Thyroid gland (tissue), 4 donors: Measurements from ENCODE around the gene LRRC4C. TPM values are rescaled to one million over a fixed set of nuclear protein-coding genes. Genes with fewer than 3 reads are reported as not detected.

Source experiments
- DNase-seq, 2 donors: peaks; one replicate each; pipeline ENCODE4 v3.0.0-alpha.2; 2019
- H3K27ac ChIP-seq, 3 donors: fragments of 200-600 bp; sonication (generic); 1 replicate in 2 of 3; 2 replicates in 1 of 3; pipeline ENCODE4 v1.5.1; 2016 to 2019; ENCODE audit warnings: mild to moderate bottlenecking in 1 of 3, moderate library complexity in 1 of 3
- H3K27me3 ChIP-seq: fragments of 200-600 bp; sonication (generic); one replicate; pipeline ENCODE4 v1.5.1; 2019
- H3K36me3 ChIP-seq, 2 donors: fragments of 200-600 bp; sonication (generic); one replicate each; pipeline ENCODE4 v1.5.1; 2016 to 2019
- H3K4me1 ChIP-seq, 2 donors: fragments of 200-600 bp; sonication (generic); one replicate each; pipeline ENCODE4 v1.5.1; 2017 to 2019
- H3K4me3 ChIP-seq, 3 donors: fragments of 200-600 bp; sonication (generic); replicated peaks in 1 of 3; 1 replicate in 2 of 3; 2 replicates in 1 of 3; pipeline ENCODE4 v1.5.1; 2016; ENCODE audit warnings: mild to moderate bottlenecking in 1 of 3
- H3K9me3 ChIP-seq: fragments of 200-600 bp; sonication (generic); one replicate; pipeline ENCODE4 v1.5.1; 2017
- POLR2A ChIP-seq, 2 donors: fragments of 450-650 bp; IDR thresholded peaks; one replicate each; pipeline ENCODE4 v1.6.1; 2017; ENCODE audit warnings: antibody characterized with exemption in 2 of 2, mild to moderate bottlenecking in 2 of 2, moderate library complexity in 1 of 2
- WGBS, 2 donors: methylation state at CpG; one replicate each; pipeline ENCODE4 v1.1.5; 2017; 5-methylcytosine and 5-hydroxymethylcytosine counted together
- intact Hi-C: fragments of 100-400 bp; cut with DNase I; formaldehyde crosslinking; loops from one replicate; pipeline ENCODE4 v1.15.1; 2023
- total RNA-seq, 4 donors: library from RNA; depleted of rRNA; stranded (reverse); fragments of >200 nt; gene quantifications; one replicate each; pipeline ENCODE4 v1.2.3, GENCODE V29; 2016
- TF ChIP-seq, protein P1 (sequence below), 6 experiments: fragments of 200-600 bp in 3 of 6; fragments of 450-650 bp in 3 of 6; sonication (generic) in 3 of 6; IDR thresholded peaks; one replicate each; pipeline ENCODE4 v1.5.1; 2016 to 2019; ENCODE audit warnings: antibody characterized with exemption in 6 of 6, mild to moderate bottlenecking in 2 of 6, inconsistent platforms in 1 of 6, moderate library complexity in 1 of 6

Gene LRRC4C
- total RNA-seq, 4 donors from 2014 or later, result 4.6 to 13.9 (median 7.8) TPM

DNA sequence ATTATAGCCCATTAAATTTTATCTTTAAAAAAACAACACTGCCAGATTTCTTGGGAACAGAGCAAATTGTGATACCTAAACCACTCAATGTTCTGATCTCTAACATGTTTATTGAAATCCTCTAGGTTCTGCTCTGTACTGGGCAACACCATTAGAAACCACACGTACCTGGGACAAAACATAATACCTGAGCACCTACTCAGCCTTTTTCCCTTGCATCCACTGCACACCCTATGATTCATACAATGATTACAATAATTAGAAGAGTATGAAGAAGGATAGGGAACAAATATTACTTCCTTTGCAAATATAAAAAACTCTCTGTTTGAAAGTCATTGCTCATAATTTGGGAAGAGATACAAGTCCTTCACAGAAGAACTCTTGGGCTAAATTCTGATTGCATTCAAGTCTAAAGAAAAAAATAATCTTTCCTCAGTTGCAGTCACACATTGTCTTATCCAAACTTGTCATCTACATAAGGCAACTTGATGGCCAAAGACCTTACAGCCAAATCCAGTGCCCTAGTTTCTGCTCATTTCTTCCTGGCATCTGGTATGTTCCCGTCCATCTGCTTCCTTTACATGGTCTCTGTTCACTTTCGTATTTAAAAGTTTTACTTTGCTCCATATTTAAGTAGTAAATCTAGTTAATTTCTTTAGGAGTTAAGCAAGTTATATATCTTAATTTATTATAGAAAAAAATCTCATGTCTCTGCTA, 407.4 kb downstream of the LRRC4C start:
- no peaks in the 10 kb centered on the region for H3K27me3 ChIP-seq
- intact Hi-C loops, result no loop called here
- no peak for DNase-seq
- WGBS, 2 donors, result 89 to 92% methylated on average over 3 of the region's 3 CpGs
- H3K36me3 ChIP-seq, result no peaks in the 10 kb centered on the region
- H3K9me3 ChIP-seq, result no peaks in the 10 kb centered on the region
- no peak overlapping the region for H3K27ac ChIP-seq
- H3K4me3 ChIP-seq, result no peak overlapping the region
- H3K4me1 ChIP-seq, result no peaks in the 10 kb centered on the region
- TF ChIP-seq, protein P1, sequence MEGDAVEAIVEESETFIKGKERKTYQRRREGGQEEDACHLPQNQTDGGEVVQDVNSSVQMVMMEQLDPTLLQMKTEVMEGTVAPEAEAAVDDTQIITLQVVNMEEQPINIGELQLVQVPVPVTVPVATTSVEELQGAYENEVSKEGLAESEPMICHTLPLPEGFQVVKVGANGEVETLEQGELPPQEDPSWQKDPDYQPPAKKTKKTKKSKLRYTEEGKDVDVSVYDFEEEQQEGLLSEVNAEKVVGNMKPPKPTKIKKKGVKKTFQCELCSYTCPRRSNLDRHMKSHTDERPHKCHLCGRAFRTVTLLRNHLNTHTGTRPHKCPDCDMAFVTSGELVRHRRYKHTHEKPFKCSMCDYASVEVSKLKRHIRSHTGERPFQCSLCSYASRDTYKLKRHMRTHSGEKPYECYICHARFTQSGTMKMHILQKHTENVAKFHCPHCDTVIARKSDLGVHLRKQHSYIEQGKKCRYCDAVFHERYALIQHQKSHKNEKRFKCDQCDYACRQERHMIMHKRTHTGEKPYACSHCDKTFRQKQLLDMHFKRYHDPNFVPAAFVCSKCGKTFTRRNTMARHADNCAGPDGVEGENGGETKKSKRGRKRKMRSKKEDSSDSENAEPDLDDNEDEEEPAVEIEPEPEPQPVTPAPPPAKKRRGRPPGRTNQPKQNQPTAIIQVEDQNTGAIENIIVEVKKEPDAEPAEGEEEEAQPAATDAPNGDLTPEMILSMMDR (IDR thresholded peaks at IDR 0.05), result no peak
- TF ChIP-seq POLR2A (IDR thresholded peaks at IDR 0.05), result no peak

- Histone ChIP-seq H3K27me3 (no peaks in the 10 kb centered on the region), H3K4me1 (no peaks in the 10 kb centered on the region), H3K27ac (no peak overlapping the region), H3K36me3 (no peaks in the 10 kb centered on the region), H3K4me3 (no peak overlapping the region), H3K9me3 (no peaks in the 10 kb centered on the region)
- intact Hi-C loops, result no loop called here
- no peak for DNase-seq
- TF ChIP-seq POLR2A (IDR thresholded peaks at IDR 0.05), result no peak
- TF ChIP-seq, protein P1 (IDR thresholded peaks at IDR 0.05), result no peak
Measured at GRCh38 chr11:41050791-41051190, 408.7 kb downstream of the LRRC4C start.

DNA sequence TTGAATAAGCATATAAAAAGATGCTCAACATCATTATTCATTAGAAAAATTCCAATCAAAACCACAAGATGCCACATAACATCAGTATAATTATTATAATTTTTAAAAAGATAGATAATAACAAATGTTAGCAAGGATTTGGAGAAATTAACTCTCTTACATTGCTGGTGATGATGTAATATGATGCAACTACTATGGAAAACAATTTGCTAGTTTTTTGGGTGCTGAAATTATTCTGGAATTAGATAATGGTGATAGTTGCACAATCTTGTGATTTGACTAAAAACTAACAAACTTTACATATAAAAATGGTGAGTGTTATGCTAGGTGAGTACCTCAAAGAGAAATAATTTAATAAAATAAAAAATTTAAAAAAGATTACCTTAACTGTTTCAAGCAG, 412.2 kb downstream of the LRRC4C start:
- no peak for DNase-seq
- TF ChIP-seq, protein P1 (IDR thresholded peaks at IDR 0.05), result no peak
- no peak for TF ChIP-seq POLR2A (IDR thresholded peaks at IDR 0.05)
- intact Hi-C loops, result no loop called here
- H3K27me3 ChIP-seq, result no peaks in the 10 kb centered on the region
- no peaks in the 10 kb centered on the region for H3K9me3 ChIP-seq
- H3K4me3 ChIP-seq, result no peak overlapping the region
- H3K27ac ChIP-seq, result no peak overlapping the region
- H3K4me1 ChIP-seq, result no peaks in the 10 kb centered on the region
- H3K36me3 ChIP-seq, result no peaks in the 10 kb centered on the region

DNA sequence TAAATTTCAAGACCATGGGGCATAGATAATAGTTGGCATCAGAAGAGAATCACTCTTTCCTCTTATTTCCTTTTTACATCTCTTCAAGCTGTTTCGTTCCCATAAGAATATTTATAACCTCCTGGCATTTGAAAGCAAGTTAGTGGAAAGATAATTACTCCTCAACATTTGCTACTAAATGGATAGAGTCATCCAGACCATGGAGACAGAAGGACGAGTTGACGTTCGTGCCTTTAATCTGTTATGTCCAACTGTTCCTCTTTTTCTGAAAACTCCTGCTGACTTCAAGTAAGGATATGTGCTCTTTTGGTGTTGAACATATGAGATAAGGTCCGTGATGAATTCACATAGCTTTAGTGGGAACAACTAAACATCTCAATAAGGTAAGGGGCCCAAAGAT, 414.2 kb downstream of the LRRC4C start:
- intact Hi-C loops, result no loop called here
- Histone ChIP-seq H3K27ac (no peak overlapping the region), H3K4me3 (no peak overlapping the region), H3K27me3 (no peaks in the 10 kb centered on the region), H3K9me3 (no peaks in the 10 kb centered on the region), H3K4me1 (no peaks in the 10 kb centered on the region), H3K36me3 (no peaks in the 10 kb centered on the region)
- no peak for DNase-seq
- TF ChIP-seq POLR2A (IDR thresholded peaks at IDR 0.05), result no peak
- TF ChIP-seq, protein P1 (IDR thresholded peaks at IDR 0.05), result no peak
- WGBS, 2 donors, result 91 to 93% methylated on average over 5 of the region's 5 CpGs

DNA sequence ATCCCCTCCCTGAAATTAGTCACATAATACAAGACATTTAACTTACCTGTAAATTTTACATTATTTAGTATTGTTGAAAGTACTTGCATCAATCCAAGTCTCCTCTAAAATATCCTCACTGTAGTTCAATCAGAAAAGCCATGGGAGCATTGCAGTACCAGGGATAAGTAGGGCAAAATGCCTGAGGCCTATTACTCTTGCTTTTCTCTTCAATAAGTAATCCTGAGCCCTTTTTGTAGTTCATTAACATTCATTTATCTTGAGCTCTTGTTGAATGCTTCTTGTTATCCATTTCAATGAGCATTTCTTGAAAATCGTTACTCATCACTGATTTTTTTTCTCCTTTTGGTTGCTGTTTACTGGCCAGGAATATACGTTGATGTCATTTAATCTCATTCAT, 414.7 kb downstream of the LRRC4C start:
- WGBS, 2 donors, result 84 to 89% methylated on average over 2 of the region's 2 CpGs
- Histone ChIP-seq H3K27me3 (no peaks in the 10 kb centered on the region), H3K36me3 (no peaks in the 10 kb centered on the region), H3K4me1 (no peaks in the 10 kb centered on the region), H3K27ac (no peak overlapping the region), H3K4me3 (no peak overlapping the region), H3K9me3 (no peaks in the 10 kb centered on the region)
- TF ChIP-seq, protein P1 (IDR thresholded peaks at IDR 0.05), result no peak
- no peak for TF ChIP-seq POLR2A (IDR thresholded peaks at IDR 0.05)
- intact Hi-C loops, result no loop called here
- DNase-seq, result no peak
